GM19452 (cell line): ENCODE results near the gene DHX40.
A peak's percentile ranks its signal among the peaks of the same experiment; 100 is the strongest.
"Not testable (repeated sequence)": the region's sequence is repeated elsewhere in the genome, so short reads cannot be mapped to it uniquely, and the experiment has no call there.

ENCODE experiments used
- ATAC-seq: cut with Tn5 transposase; IDR thresholded peaks from one replicate; pipeline ENCODE4 v1.9.1; 2021; ENCODE audit not compliant: unreplicated experiment

Gene DHX40

DNA sequence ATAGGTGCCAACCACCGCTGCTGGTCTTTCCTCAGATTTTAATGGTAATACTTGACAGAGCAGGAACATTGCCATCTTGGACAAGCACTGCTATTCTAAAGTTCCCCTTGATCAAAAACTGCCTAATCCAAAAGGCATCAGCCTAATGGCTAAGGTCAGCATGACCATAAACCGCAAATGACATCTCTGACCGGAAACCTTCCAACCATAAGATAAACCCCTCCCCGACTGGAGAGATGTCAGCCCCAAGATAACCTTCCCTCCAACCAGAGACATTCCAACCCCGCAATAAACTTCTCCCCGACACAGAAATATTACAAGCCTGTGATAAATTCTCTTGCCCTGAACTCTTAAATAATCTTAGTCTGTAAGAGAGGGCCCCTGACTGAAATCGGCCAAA, 7.4 kb upstream of the DHX40 start:
- no peak for ATAC-seq

GRCh38 chr17:59558953-59559352, 6.5 kb upstream of the DHX40 start:
- no peak for ATAC-seq

GRCh38 chr17:59561042-59561441, 4.4 kb upstream of the DHX40 start:
- no peak for ATAC-seq

- peak; percentile 49 for ATAC-seq
Measured at GRCh38 chr17:59565959-59566324, 532 bp downstream of the DHX40 start.

DNA sequence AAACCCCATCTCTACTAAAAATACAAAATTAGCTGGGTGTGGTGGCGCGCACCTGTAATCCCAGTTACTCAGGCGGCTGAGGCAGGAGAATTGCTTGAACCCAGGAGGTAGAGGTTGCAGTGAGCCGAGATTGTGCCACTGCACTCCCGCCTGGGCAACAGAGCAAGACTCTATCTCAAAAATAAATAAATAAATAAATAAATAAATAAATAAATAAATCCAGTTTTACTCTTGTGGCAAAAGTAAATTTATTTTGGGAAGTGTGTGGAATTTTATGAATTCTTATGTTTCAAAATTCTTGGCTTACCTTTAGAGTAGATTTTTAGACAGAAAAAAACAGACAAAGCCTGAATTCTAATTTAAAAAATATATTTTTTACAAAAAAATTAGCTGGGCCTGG, 3.7 kb downstream of the DHX40 start:
- ATAC-seq: not testable (repeated sequence)

DNA sequence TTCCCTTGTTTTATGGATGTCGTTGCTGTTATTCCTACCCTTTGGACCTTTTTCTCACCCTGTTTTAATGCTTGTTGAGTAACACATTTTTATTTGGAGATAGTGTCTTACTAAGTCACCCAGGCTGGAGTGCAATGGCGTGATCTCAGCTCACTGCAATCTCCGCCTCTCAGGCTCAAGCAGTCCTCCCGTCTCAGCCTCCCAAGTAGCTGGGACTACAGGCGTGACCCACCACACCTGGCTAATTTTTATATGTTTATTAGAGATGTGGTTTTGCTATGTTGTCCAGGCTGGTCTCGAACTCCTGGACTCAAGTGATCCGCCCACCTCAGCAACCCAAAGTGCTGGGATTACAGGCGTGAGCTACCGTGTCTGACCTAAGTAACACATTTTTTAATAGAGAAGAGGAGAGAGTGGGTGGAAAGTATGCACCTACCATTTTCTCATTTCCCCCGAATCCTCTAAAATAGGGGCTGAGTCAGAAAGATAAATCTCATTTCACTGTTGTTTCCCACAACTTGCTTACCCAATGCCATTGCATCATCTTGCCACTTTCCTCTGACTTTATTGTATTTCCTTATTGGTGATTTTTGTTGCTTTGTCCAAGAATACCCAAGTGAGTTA, 7.0 kb downstream of the DHX40 start:
- ATAC-seq: no peak

GRCh38 chr17:59584168-59584567, 18.8 kb downstream of the DHX40 start:
- ATAC-seq: not testable (repeated sequence)

GRCh38 chr17:59600169-59600568, 34.8 kb downstream of the DHX40 start:
- no peak for ATAC-seq

DNA sequence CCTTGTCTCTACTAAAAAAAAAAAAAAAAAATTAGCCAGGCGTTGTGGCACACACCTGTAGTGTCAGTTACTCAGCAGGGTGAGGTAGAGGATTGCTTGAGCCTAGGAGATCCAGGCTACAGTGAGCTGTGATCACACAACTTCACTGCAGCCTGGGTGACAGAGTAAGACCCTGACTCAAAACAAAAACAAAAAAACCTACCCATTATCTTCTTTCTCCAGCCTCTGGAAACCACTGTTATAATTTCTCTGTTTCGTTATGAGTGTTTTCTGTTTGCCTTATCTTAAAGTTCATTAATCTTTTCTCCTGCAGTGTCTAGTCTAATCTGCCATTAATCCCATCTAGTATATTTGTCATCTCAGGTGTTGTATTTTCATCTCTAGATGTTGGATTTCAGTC, 35.7 kb downstream of the DHX40 start:
- no peak for ATAC-seq

DNA sequence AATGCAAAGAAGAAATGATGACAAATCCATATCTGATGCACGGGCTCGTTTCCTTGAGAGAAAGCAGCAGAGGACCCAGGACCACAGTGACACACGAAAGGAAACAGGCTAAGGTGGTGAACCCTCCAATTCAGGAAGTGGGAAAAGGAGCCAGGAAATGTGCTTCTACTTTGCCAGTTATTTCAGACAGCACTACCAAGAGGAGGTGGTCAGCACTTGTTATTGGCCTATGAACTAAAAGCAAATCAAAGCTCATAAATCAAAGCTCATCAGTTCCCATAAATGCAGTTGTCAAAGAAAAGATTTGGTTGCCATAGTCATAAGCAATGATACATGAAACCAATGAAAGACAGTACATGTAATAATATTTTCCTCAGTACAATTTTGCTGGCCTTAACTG, 41.7 kb downstream of the DHX40 start:
- no peak for ATAC-seq

- no peak for ATAC-seq
Measured at GRCh38 chr17:59607817-59608403, 42.5 kb downstream of the DHX40 start.

DNA sequence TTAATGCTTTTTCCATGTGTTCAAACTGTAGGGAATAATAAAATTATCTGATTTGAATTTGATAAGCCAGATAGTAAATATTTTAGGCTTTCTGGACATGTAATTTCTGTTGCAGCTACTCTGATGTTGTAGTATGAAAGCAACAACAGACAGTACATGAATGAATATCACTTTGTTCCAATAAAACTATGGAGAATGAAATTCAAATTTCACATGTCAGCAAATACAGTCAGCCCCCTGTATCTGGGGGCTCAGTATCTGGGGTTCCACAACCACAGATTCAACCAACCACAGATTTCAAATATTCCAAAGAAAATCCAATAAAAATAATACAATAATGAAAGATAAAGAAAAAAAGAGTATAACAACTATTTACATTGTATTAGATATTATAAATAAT, 46.1 kb downstream of the DHX40 start:
- ATAC-seq: no peak

GRCh38 chr17:59616253-59616920, 51.0 kb downstream of the DHX40 start:
- ATAC-seq: no peak

GRCh38 chr17:59617156-59617732, 51.8 kb downstream of the DHX40 start:
- ATAC-seq: no peak

- ATAC-seq: no peak
Measured at GRCh38 chr17:59619035-59619297, 53.6 kb downstream of the DHX40 start.

DNA sequence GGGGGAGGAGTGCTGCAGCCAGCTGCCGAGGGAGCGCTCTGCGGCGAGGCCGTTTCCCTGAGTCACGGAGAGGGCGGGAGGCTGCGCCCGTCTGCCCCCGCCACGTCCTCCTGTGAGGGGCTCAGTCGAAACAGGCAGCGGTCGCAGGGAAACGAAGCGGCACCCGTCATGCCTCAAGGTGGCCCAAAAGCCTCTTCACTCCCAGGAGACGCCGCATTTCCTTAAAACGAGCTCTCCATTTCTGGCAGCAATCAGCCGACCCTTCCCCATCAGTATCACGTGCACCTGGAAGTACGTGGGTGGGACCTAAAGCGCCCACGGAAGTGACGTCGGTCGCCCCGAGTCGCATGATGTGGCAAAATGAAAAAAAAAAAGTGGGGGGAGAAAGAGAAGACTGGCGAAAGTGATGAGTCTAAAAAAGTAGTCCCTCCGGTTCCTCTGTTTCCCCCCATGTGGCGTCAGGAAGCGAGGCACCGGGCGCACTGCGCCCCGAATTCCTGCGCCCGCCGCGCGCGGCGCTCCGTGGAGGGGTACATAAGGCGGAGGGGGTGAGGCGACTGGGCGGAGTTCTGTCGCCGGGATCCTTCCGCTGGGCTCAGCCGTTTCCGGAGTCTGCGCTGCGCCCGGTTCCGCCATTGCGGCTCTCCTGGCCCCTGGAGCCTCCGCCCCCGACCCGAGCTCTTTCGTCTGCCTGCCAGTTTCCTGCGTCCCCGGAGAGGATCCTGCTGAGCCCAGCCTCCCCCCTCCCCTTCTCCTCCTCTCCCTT, 54.1 kb downstream of the DHX40 start, which contains the start of gene CLTC:
Gene CLTC (plus strand): TSS at position 598 of the 766 bp plus-strand sequence. CDS start 237 bp downstream, outside the sequence.
- ATAC-seq: peak; percentile 81

- ATAC-seq: no peak
Measured at GRCh38 chr17:59620064-59620359, 54.6 kb downstream of the DHX40 start.

DNA sequence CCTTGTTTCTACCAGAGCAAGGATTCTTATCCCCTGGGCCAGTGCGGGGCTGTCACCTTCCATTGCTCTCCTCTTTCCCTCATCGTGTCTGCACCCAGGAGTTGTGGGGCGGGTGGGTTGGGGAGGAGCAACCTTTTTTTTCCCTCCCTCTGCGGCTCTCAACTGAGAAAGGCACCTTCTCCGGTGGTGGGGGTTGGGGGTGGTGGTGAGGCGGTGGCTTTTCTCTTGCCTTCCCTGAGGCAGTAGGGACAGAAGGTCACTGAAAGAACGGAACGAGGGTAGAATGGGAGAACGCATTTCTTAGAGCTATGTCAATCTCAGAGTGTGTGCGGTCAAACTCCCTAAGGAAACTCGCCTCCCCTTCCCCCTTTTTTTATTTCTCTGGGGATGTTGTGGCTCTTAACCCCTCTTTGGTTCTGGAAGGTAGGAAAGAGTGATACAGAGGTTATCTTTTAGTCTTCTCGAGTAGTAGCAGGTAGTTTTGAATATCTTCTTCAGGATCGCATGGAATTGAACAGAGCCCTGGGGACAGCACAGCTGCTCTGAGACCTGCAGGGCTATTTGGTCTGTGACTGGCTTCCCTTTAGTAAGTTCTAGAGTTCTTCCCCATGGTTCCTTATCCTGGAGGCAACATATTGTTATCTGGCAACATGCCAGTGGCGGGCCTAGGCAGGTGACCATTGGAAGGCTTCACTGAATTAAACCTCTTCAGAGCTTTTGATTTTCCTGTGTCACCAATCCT, 55.3 kb downstream of the DHX40 start:
- no peak for ATAC-seq

GRCh38 chr17:59621771-59622170, 56.4 kb downstream of the DHX40 start:
- no peak for ATAC-seq

DNA sequence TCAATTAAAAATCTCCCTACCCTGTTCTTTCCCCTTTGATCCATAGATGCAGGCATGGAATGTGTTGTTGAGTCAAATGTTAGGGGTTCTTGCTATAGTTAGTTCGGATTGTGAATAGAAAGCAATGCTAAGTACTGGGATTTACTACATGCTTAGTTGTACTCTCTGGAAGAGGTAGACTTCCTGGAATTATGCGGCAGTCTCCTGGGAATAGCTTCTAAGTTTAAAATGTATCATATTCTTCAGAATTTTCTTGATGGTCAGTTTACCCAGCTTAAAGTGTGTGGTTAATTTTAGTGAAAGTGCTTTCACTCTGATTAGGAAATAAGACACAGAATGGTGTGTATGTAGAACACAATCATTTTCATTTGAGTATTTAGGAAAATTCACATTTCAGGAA, 57.7 kb downstream of the DHX40 start:
- no peak for ATAC-seq

GRCh38 chr17:59626756-59627155, 61.3 kb downstream of the DHX40 start:
- ATAC-seq: no peak
